ENCODE results near the gene APOL3.
"Not testable (repeated sequence)": the region's sequence is repeated elsewhere in the genome, so short reads cannot be mapped to it uniquely, and the experiment has no call there.

The APOL3 gene

GRCh38 chr22:36163497-36163896 lies 2.9 kb upstream of the APOL3 start:
- no peak for TF ChIP-seq CTCF (IDR thresholded peaks at IDR 0.05; ENCODE audit: control extremely low read depth, extremely low read depth, low read depth, missing control alignments)
- POLR2A ChIA-PET, result no interaction called here
- DNase-seq (ENCODE audit: extremely low spot score), result no peak
- CTCF ChIA-PET, result interaction anchor here (0.9 to 9.4 kb wide), 10 partner anchors 10 to 137 kb away, joined by 3 to 88 read pairs (median 4); no protein-coding TSS in a partner anchor

- POLR2A ChIA-PET, result no interaction called here
- CTCF ChIA-PET, result interaction anchor here (0.9 to 9.4 kb wide), 9 partner anchors 10 to 138 kb away, joined by 3 to 88 read pairs (median 4); no protein-coding TSS in a partner anchor
- DNase-seq (ENCODE audit: extremely low spot score), result peak; percentile 38
- no peak for TF ChIP-seq CTCF (IDR thresholded peaks at IDR 0.05; ENCODE audit: control extremely low read depth, extremely low read depth, low read depth, missing control alignments)
Measured at GRCh38 chr22:36162127-36163034, 1.8 kb upstream of the APOL3 start.

GRCh38 chr22:36161793-36162126 lies 1.2 kb upstream of the APOL3 start:
- CTCF ChIA-PET, result interaction anchor here (4.2 to 9.4 kb wide), 3 partner anchors 12 to 18 kb away, joined by 22 to 88 read pairs (median 29); no protein-coding TSS in a partner anchor
- DNase-seq (ENCODE audit: extremely low spot score); POLR2A ChIA-PET: not testable (repeated sequence)

GRCh38 chr22:36156515-36157419 lies 3.8 kb downstream of the APOL3 start:
- POLR2A ChIA-PET, result no interaction called here
- TF ChIP-seq CTCF (IDR thresholded peaks at IDR 0.05; ENCODE audit: control extremely low read depth, extremely low read depth, low read depth, missing control alignments), result no peak
- CTCF ChIA-PET, result interaction anchor here (0.7 to 6.0 kb wide), 4 partner anchors 10 to 32 kb away, joined by 3 to 29 read pairs (median 8); no protein-coding TSS in a partner anchor
- DNase-seq (ENCODE audit: extremely low spot score), result no peak

- no peak for TF ChIP-seq CTCF (IDR thresholded peaks at IDR 0.05; ENCODE audit: control extremely low read depth, extremely low read depth, low read depth, missing control alignments)
- CTCF ChIA-PET, result interaction anchor here (1.4 to 6.0 kb wide), 3 partner anchors 9 to 24 kb away, joined by 3 to 29 read pairs (median 14); no protein-coding TSS in a partner anchor
- POLR2A ChIA-PET, result no interaction called here
- DNase-seq (ENCODE audit: extremely low spot score), result no peak
Measured at GRCh38 chr22:36156119-36156514, 4.4 kb downstream of the APOL3 start.

- CTCF ChIA-PET, result interaction anchor here (1.4 to 2.7 kb wide), 2 partner anchors 9 to 25 kb away, joined by 3 to 14 read pairs; no protein-coding TSS in a partner anchor
- no peak for DNase-seq (ENCODE audit: extremely low spot score)
- POLR2A ChIA-PET, result no interaction called here
Measured at GRCh38 chr22:36155702-36156101, 4.9 kb downstream of the APOL3 start.

More at GRCh38 chr22:36155702-36156101, 4.9 kb downstream of the APOL3 start:
- TF ChIP-seq CTCF (IDR thresholded peaks at IDR 0.05; ENCODE audit: control extremely low read depth, extremely low read depth, low read depth, missing control alignments), result no peak
